ENCODE data around the gene CACHD1. TPM values are rescaled to one million over a fixed set of nuclear protein-coding genes. Genes with fewer than 3 reads are reported as not detected.

Gene CACHD1
- total and polyA plus RNA-seq, 2 experiments from 2014 or later = 41.3 to 54.4 TPM

DNA sequence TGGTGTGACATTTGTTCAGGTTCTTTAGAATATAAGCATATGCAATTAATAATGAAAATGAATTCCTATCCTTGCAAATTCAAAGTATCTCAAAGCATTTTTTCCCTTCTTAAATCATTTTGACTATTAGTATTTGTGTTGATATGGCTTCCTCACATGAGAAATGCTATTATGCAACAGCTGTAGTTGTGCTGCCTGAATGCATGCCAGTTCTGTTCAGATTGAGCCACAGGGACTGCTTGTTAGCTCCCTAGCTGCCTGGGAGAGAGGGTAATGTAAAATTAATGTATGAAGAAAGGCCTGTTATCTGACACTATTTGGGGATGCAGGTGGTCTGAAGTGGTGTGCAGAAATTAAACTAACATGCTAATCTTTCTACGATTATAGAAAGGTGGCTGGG lies 45.5 kb downstream of the CACHD1 start:
- H3K36me3 ChIP-seq = no peaks in the 10 kb centered on the region
- no peaks in the 10 kb centered on the region for H3K9me3 ChIP-seq (ENCODE audit: low read depth)
- H3K27ac ChIP-seq = no peak overlapping the region
- no peaks in the 10 kb centered on the region for H3K27me3 ChIP-seq
- peak in 1 of 2 donors; percentile 90 for DNase-seq (ENCODE audit: low read depth in 1 of 2, low spot score in 1 of 2)
- peaks cover 58% of the 10 kb centered on the region for H3K4me1 ChIP-seq (ENCODE audit: low read depth)
- TF ChIP-seq, protein P1, sequence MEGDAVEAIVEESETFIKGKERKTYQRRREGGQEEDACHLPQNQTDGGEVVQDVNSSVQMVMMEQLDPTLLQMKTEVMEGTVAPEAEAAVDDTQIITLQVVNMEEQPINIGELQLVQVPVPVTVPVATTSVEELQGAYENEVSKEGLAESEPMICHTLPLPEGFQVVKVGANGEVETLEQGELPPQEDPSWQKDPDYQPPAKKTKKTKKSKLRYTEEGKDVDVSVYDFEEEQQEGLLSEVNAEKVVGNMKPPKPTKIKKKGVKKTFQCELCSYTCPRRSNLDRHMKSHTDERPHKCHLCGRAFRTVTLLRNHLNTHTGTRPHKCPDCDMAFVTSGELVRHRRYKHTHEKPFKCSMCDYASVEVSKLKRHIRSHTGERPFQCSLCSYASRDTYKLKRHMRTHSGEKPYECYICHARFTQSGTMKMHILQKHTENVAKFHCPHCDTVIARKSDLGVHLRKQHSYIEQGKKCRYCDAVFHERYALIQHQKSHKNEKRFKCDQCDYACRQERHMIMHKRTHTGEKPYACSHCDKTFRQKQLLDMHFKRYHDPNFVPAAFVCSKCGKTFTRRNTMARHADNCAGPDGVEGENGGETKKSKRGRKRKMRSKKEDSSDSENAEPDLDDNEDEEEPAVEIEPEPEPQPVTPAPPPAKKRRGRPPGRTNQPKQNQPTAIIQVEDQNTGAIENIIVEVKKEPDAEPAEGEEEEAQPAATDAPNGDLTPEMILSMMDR (IDR thresholded peaks at IDR 0.05; ENCODE audit: low read depth, low read length) = no peak
- no peak overlapping the region for H3K4me3 ChIP-seq

DNA sequence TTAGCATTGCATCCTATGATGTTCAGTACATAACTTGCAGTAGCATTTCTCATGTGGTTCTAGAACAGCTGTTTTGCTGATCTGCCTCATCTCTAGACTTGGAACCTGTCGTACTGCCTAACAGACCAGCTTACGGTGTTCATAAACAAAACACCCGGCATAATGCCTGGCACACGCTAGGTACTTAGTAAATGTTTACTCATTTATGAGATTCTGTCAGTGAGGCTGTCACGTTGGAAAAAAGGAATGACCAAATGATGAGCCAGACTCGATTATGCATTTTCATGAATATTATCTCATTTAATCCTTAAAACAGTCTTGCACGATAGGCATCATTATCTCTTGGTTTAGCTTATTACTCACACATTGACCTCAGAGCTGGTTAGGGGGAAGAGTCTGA lies 46.4 kb downstream of the CACHD1 start:
- H3K4me1 ChIP-seq (ENCODE audit: low read depth) = peaks cover 57% of the 10 kb centered on the region
- TF ChIP-seq, protein P1 (IDR thresholded peaks at IDR 0.05; ENCODE audit: low read depth, low read length) = no peak
- DNase-seq (ENCODE audit: low read depth in 1 of 2, low spot score in 1 of 2) = no peak

DNA sequence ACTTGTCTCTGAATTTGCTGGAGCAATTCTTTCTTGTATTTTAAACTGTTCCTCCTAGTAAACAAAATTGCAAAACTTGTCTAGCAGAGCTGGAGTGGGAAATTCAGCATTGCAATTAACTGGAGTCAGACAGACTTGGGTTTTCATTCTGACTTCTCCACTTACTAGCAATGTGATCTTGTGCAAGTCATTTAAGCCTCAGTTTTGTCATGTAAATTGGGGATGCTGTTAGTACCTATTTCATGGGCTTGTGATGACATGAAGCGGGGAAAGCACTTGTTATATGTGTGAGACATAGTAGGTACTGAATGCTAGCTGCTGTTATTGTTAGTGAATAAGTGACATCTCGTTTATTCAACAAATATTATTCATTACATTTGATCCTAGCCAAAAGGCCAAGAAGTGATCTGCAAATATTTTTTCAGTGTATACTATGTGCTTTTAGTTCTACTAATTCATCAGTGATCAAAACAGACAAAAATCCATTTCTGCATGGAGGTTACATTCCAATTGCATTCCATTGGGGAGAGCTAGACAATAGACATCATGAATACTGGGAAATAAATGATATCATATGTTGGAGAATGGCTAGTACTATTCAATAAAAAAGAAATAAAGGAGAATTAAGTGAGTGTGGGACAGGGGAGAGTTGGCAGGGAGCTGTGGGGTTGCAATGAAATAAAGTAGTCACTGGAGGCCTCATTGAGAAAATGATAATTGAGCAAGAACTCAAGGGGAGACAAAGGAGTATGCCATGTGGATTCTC lies 47.1 kb downstream of the CACHD1 start:
- Histone ChIP-seq H3K27me3 (no peaks in the 10 kb centered on the region), H3K4me3 (no peak overlapping the region), H3K27ac (no peak overlapping the region), H3K36me3 (no peaks in the 10 kb centered on the region), H3K9me3 (ENCODE audit: low read depth) (no peaks in the 10 kb centered on the region), H3K4me1 (ENCODE audit: low read depth) (peaks cover 55% of the 10 kb centered on the region)
- no peak for DNase-seq (ENCODE audit: low read depth in 1 of 2, low spot score in 1 of 2)
- TF ChIP-seq, protein P1 (IDR thresholded peaks at IDR 0.05; ENCODE audit: low read depth, low read length) = no peak

More for the DNA sequence above, 46.4 kb downstream of the CACHD1 start:
- H3K36me3 ChIP-seq = no peaks in the 10 kb centered on the region
- H3K9me3 ChIP-seq (ENCODE audit: low read depth) = no peaks in the 10 kb centered on the region
- H3K27ac ChIP-seq = no peak overlapping the region
- no peaks in the 10 kb centered on the region for H3K27me3 ChIP-seq
- no peak overlapping the region for H3K4me3 ChIP-seq

DNA sequence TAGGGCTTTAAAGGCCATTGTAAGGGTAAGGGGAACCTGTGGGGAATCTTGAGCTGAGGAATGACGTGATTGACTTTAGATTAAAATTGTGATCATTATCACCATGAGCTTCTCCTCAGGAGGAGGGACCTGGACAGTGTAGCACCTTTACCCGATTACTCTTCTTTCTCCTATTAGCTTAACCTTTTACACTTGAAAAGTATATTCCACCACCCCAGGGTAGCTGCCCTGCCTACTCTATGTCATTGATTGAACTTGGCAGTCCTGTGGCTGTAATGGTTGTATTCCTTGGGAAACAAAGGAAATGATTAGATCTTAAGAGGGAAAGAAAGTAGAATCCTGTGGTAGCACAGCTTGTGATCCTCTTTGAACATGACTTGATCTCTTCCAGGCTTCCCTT lies 47.7 kb downstream of the CACHD1 start:
- Histone ChIP-seq H3K4me1 (ENCODE audit: low read depth) (peaks cover 57% of the 10 kb centered on the region), H3K27me3 (no peaks in the 10 kb centered on the region), H3K4me3 (no peak overlapping the region), H3K9me3 (ENCODE audit: low read depth) (no peaks in the 10 kb centered on the region), H3K36me3 (no peaks in the 10 kb centered on the region), H3K27ac (no peak overlapping the region)
- TF ChIP-seq, protein P1 (IDR thresholded peaks at IDR 0.05; ENCODE audit: low read depth, low read length) = no peak
- DNase-seq (ENCODE audit: low read depth in 1 of 2, low spot score in 1 of 2) = no peak

DNA sequence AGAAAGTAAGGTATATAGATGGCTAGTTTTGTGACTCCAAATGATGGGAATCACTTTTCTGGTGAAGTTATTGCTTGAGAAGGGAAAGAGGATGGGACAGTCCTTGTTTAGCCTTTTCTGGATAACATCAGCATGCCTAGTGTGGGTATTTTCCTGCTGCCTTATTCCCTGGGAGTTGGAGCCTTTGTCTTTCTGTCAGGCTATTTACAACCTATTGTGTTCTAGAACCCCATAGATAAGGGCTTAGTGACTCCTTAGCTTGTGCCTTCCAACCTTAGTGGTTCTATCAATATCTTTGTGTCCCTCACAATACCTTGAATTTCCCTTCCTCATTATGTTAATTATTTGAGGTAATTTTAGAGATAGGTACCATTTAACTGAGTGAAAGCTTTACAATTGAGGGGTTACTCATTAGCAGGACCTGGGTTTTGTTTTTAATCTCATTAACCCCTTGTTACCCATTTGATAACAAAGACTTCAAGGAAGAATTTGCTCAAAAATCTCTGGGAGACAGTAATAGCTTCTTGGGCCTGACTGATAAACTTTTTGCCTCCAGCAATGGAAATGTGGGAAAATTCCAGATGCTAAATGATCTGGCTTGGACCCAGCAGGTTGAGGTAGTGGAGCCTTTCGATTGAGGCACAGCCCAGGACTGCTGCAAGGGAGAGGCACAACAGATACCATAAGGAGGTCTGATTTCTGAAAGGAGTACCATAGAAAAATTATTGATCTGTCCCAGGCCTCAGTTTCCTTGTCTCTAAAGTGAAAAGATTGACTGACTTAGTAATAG lies 49.0 kb downstream of the CACHD1 start:
- Histone ChIP-seq H3K27me3 (no peaks in the 10 kb centered on the region), H3K27ac (peak overlapping the region; percentile 4), H3K9me3 (ENCODE audit: low read depth) (no peaks in the 10 kb centered on the region), H3K4me3 (no peak overlapping the region), H3K36me3 (no peaks in the 10 kb centered on the region), H3K4me1 (ENCODE audit: low read depth) (peaks cover 64% of the 10 kb centered on the region)
- DNase-seq (ENCODE audit: low read depth in 1 of 2, low spot score in 1 of 2) = no peak
- TF ChIP-seq, protein P1 (IDR thresholded peaks at IDR 0.05; ENCODE audit: low read depth, low read length) = no peak

All from cardiac muscle cell (in vitro differentiated cells and primary cell).